T-helper 9 cell (primary cell): ENCODE data around the gene CTSD.

Source experiments
- DNase-seq: peaks from one replicate; pipeline ENCODE4 v3.0.0-alpha.2; 2020

The CTSD gene

GRCh38 chr11:1768141-1768469 lies 4.4 kb upstream of the CTSD start:
- DNase-seq: no peak

GRCh38 chr11:1767399-1768140 lies 3.8 kb upstream of the CTSD start:
- no peak for DNase-seq

GRCh38 chr11:1766719-1767398 lies 3.1 kb upstream of the CTSD start:
- DNase-seq: no peak

GRCh38 chr11:1765871-1766718 lies 2.4 kb upstream of the CTSD start:
- no peak for DNase-seq

- no peak for DNase-seq
Observed at GRCh38 chr11:1763336-1763795, 361 bp downstream of the CTSD start.

- no peak for DNase-seq
Observed at GRCh38 chr11:1762537-1763302, 1.0 kb downstream of the CTSD start.

GRCh38 chr11:1761857-1762536 lies 1.7 kb downstream of the CTSD start:
- no peak for DNase-seq

- DNase-seq: no peak
Observed at GRCh38 chr11:1761110-1761856, 2.4 kb downstream of the CTSD start.

GRCh38 chr11:1760351-1761109 lies 3.2 kb downstream of the CTSD start:
- no peak for DNase-seq

GRCh38 chr11:1759851-1760220 lies 3.9 kb downstream of the CTSD start:
- no peak for DNase-seq

- DNase-seq: no peak
Observed at GRCh38 chr11:1759151-1759850, 4.4 kb downstream of the CTSD start.

- no peak for DNase-seq
Observed at GRCh38 chr11:1758611-1759150, 5.0 kb downstream of the CTSD start.

- DNase-seq: no peak
Observed at GRCh38 chr11:1757861-1758610, 5.7 kb downstream of the CTSD start.

GRCh38 chr11:1756791-1757771 lies 6.6 kb downstream of the CTSD start:
- DNase-seq: no peak

- DNase-seq: no peak
Observed at GRCh38 chr11:1755692-1756561, 7.8 kb downstream of the CTSD start.

GRCh38 chr11:1755344-1755691 lies 8.4 kb downstream of the CTSD start:
- no peak for DNase-seq
